NCI-H748 (cell line): ENCODE measurements around the gene BPIFA2.

Experiments
- DNase-seq: peaks from one replicate; lab custom pipeline; 2025; ENCODE audit not compliant: unreplicated experiment; lab: John Stamatoyannopoulos, UW

The BPIFA2 gene

GRCh38 chr20:33192912-33193501 is 25.0 kb downstream of the BPIFA2 start:
- no peak for DNase-seq

GRCh38 chr20:33199026-33199425 is 31.1 kb downstream of the BPIFA2 start:
- DNase-seq, result no peak

DNA sequence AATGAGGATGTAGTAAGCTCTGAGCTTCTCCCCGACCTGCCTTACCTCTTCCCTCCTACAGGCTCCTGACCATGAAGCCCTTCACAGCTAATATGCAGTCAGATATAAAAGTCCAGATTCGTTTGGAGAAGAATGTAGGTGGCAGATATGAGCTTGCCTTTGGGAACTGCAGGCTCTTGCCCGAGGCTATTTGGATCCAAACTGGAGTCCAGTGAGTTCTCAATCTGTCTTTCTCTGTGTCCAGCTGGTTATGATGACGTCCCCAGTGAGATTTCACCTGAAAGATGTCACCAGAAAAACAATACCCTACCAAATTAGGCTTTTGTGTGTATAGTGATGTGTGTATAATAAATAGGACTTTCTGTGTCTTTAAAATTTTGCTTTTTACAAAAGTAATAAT is 34.5 kb downstream of the BPIFA2 start:
- no peak for DNase-seq

DNA sequence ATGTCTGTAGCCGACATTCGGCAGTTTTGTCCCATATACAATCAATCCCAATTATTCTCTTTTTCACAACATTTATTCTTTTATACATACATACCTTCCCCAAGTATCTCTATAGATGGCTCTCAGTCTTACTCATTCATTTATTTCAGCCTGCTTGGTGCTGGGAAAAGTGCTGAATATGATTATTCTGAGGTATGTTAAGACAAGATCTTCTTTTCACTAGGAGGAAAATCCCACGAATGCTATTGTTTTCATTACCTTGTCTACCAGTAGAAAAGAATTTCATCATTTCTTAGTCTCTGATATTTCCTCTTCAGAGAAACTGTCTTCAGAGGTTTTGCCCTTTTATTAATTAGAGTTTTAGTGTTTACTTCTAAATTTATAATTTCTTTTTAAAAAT is 35.5 kb downstream of the BPIFA2 start:
- no peak for DNase-seq

DNA sequence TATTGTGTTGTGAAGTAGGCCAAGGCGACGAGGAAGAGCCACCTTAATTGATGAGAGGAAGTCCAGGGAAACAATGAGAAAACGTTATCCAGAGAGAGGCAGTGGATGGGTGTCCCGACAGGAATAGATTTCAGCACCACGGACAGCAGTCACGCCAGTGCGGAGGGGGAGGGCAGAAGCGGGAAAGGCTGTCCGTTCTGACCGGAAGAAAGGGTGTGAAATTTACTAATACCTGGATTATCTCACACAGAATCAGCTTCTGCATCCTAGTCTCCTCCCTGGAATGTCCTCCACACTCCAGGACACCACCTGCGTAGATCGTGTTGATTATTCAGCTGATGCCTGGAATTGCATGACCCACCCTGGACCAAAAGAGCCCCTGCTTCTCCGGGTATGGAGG is 41.8 kb downstream of the BPIFA2 start:
- DNase-seq, result no peak

- DNase-seq, result no peak
These were observed 42.4 kb downstream of the BPIFA2 start for GRCh38 chr20:33210371-33210770.

DNA sequence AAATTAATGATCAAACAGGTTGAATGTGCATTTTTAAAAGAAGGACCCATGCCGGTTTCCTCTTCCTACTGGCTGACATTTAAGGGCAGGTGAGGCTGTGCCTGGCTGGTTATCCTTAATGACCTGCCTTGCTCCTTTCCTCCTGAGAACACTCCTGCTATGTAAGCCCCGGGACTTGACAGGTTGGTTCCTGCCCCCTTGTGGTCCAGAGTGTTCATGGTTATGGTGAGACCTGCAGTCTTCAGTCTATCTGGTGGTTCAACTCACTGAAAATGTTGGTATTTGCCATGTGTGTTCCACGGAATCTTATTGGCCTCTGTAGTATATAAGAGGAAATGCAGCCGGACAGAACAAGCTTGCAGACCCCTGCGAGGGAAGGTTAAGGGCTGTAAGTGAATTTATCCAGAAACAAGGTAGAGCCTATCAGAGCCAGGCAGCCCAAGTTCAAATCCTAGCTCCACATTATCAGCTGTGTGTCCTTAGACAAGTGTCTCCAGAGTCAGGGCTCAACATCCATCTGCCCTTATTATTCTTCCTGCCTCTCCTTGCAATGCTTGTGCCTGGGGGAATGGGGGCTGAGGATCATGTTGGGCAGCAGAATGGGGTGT is 44.0 kb downstream of the BPIFA2 start:
- DNase-seq, result peak; percentile 78

GRCh38 chr20:33217052-33217451 is 49.1 kb downstream of the BPIFA2 start, which contains the start of gene BPIFA3:
Gene BPIFA3, plus strand, starts transcription at chr20:33217352. Its CDS starts 185 bp downstream, at chr20:33217537.
- DNase-seq, result no peak

DNA sequence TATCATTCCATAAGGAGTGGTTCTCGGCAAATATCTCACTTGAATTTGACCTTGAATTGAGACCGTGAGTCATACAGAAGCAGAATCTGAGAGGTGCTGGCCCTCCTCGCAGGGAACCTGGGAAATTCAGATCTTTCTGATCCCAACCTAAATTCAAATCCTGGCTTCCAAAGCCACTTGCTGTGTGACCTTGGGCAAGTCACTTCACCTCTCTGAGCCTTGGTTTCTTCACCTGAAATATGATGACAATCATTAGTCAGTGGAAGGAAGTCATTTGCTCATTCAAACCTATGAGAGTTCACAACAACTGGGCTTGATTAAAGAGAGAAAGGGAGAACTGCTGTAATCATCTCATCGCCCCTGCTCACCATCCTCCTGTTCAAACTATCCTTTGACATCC is 56.4 kb downstream of the BPIFA2 start:
- DNase-seq, result no peak

DNA sequence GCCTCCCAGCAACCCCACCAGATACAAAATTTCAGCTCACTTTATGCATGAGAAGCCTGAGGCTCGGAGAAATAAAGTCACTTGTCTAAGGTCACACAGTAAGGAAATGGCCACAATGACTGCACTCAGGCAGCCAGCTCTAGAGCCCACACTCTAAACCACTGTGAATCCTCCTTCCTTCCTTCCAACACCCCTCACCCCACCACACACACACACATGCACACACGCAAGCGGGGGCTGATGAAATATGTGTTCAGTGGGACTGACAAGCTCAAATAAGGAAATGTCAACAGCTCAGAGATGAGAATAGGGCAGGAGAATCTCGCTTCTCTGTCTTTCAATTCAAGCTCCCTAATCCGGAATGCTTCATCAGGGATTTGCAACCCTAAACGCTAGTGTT is 61.9 kb downstream of the BPIFA2 start:
- DNase-seq, result no peak
